ENCODE results near the gene PLA2G2E. TPM values are rescaled to one million over a fixed set of nuclear protein-coding genes. Genes with fewer than 3 reads are reported as not detected.
A peak's percentile ranks its signal among the peaks of the same experiment; 100 is the strongest.
"Not testable (repeated sequence)": the region's sequence is repeated elsewhere in the genome, so short reads cannot be mapped to it uniquely, and the experiment has no call there.

PLA2G2E gene
- total RNA-seq, 2 donors from 2014 or later: not detected

GRCh38 chr1:19936061-19936750, 12.8 kb upstream of the PLA2G2E start:
- DNase-seq (ENCODE audit: low spot score): no peak

GRCh38 chr1:19934336-19934735, 10.9 kb upstream of the PLA2G2E start:
- intact Hi-C loops (cut with DNase I): no loop called here
- DNase-seq (ENCODE audit: low spot score): no peak

More at GRCh38 chr1:19936061-19936750, 12.8 kb upstream of the PLA2G2E start:
- intact Hi-C loops (cut with DNase I): no loop called here

GRCh38 chr1:19932866-19933265, 9.4 kb upstream of the PLA2G2E start:
- intact Hi-C loops (cut with DNase I): no loop called here
- DNase-seq (ENCODE audit: low spot score): no peak

- intact Hi-C loops (cut with DNase I): not testable (repeated sequence)
These were observed 3.7 kb upstream of the PLA2G2E start for GRCh38 chr1:19927130-19927421.

GRCh38 chr1:19926296-19927129, 3.1 kb upstream of the PLA2G2E start:
- DNase-seq (ENCODE audit: low spot score): no peak

More at GRCh38 chr1:19927130-19927421, 3.7 kb upstream of the PLA2G2E start:
- DNase-seq (ENCODE audit: low spot score): not testable (repeated sequence)

GRCh38 chr1:19925342-19926070, 2.1 kb upstream of the PLA2G2E start:
- intact Hi-C loops (cut with DNase I): no loop called here
- no peak for DNase-seq (ENCODE audit: low spot score)

More at GRCh38 chr1:19926296-19927129, 3.1 kb upstream of the PLA2G2E start:
- intact Hi-C loops (cut with DNase I): no loop called here

- intact Hi-C loops (cut with DNase I): loop anchor here in 1 of 2 donors (5.0 kb wide), 1 partner anchor 228 kb away; no protein-coding TSS in a partner anchor
- no peak for DNase-seq (ENCODE audit: low spot score)
These were observed 533 bp upstream of the PLA2G2E start for GRCh38 chr1:19923953-19924346.

GRCh38 chr1:19922015-19922688, 1.3 kb downstream of the PLA2G2E start:
- intact Hi-C loops (cut with DNase I): loop anchor here in 1 of 2 donors (5.0 kb wide), 1 partner anchor 230 kb away; no protein-coding TSS in a partner anchor
- DNase-seq (ENCODE audit: low spot score): no peak

- intact Hi-C loops (cut with DNase I): loop anchor here in 1 of 2 donors (5.0 kb wide), 1 partner anchor 231 kb away; no protein-coding TSS in a partner anchor
These were observed 2.1 kb downstream of the PLA2G2E start for GRCh38 chr1:19921310-19921709.

GRCh38 chr1:19920132-19920710, 3.2 kb downstream of the PLA2G2E start:
- intact Hi-C loops (cut with DNase I): loop anchor here in 1 of 2 donors (5.0 kb wide), 1 partner anchor 232 kb away; no protein-coding TSS in a partner anchor
- no peak for DNase-seq (ENCODE audit: low spot score)

More at GRCh38 chr1:19921310-19921709, 2.1 kb downstream of the PLA2G2E start:
- DNase-seq (ENCODE audit: low spot score): no peak

- intact Hi-C loops (cut with DNase I): loop anchor here in 1 of 2 donors (2.0 to 5.0 kb wide), 2 partner anchors 235 to 574 kb away; no protein-coding TSS in a partner anchor
- peak; percentile 93 for DNase-seq (ENCODE audit: low spot score)
These were observed 5.4 kb downstream of the PLA2G2E start for GRCh38 chr1:19918057-19918456.

GRCh38 chr1:19910650-19911049, 12.8 kb downstream of the PLA2G2E start:
- intact Hi-C loops (cut with DNase I): no loop called here
- DNase-seq (ENCODE audit: low spot score): no peak

GRCh38 chr1:19909971-19910370, 13.4 kb downstream of the PLA2G2E start:
- DNase-seq (ENCODE audit: low spot score): no peak
- intact Hi-C loops (cut with DNase I): no loop called here

- DNase-seq (ENCODE audit: low spot score): no peak
These were observed 14.0 kb downstream of the PLA2G2E start for GRCh38 chr1:19909392-19909791.

GRCh38 chr1:19907456-19907855, 16.0 kb downstream of the PLA2G2E start:
- no peak for DNase-seq (ENCODE audit: low spot score)
- intact Hi-C loops (cut with DNase I): no loop called here

More at GRCh38 chr1:19909392-19909791, 14.0 kb downstream of the PLA2G2E start:
- intact Hi-C loops (cut with DNase I): no loop called here

- intact Hi-C loops (cut with DNase I): no loop called here
- no peak for DNase-seq (ENCODE audit: low spot score)
These were observed 19.8 kb downstream of the PLA2G2E start for GRCh38 chr1:19903621-19904020.

GRCh38 chr1:19901653-19902052, 21.8 kb downstream of the PLA2G2E start:
- intact Hi-C loops (cut with DNase I): no loop called here
- DNase-seq (ENCODE audit: low spot score): no peak

- no peak for DNase-seq (ENCODE audit: low spot score)
- intact Hi-C loops (cut with DNase I): no loop called here
These were observed 29.2 kb downstream of the PLA2G2E start for GRCh38 chr1:19894218-19894617.

GRCh38 chr1:19893687-19894086, 29.7 kb downstream of the PLA2G2E start:
- intact Hi-C loops (cut with DNase I): no loop called here
- DNase-seq (ENCODE audit: low spot score): no peak

All from posterior vena cava (tissue), 2 donors.